ENCODE results near the gene USP47. TPM values are rescaled to one million over a fixed set of nuclear protein-coding genes. Genes with fewer than 3 reads are reported as not detected.
A peak's percentile ranks its signal among the peaks of the same experiment; 100 is the strongest.

USP47 gene
- total RNA-seq, 2 donors from 2014 or later, result 35.3 to 38.9 TPM

DNA sequence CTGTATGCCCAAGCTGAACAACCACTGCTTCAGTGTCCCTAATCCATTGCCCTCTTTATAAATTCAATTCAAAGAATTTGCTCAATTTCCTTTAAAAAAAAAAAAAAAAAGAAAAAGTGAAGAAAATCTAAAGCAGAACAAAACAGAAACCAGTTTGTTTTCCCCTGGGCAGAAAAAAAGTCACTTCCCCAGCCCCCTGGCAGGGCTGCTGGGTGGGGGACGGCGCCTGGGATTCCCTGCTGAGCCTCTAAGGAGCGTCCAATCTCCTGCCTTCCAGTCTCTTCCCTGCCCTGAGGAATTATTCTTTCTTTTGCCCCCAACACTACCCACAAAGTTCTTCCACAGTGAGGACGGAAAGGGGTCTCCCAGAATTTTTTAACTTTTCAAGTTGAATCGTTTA lies 142.8 kb downstream of the USP47 start:
- DNase-seq (no peak), ATAC-seq (no peak)
- intact Hi-C loops (cut with DNase I, micrococcal nuclease), result no loop called here

- DNase-seq (no peak), ATAC-seq (no peak)
- intact Hi-C loops (cut with DNase I, micrococcal nuclease), result no loop called here
Measured at GRCh38 chr11:11985016-11985715, 143.4 kb downstream of the USP47 start.

DNA sequence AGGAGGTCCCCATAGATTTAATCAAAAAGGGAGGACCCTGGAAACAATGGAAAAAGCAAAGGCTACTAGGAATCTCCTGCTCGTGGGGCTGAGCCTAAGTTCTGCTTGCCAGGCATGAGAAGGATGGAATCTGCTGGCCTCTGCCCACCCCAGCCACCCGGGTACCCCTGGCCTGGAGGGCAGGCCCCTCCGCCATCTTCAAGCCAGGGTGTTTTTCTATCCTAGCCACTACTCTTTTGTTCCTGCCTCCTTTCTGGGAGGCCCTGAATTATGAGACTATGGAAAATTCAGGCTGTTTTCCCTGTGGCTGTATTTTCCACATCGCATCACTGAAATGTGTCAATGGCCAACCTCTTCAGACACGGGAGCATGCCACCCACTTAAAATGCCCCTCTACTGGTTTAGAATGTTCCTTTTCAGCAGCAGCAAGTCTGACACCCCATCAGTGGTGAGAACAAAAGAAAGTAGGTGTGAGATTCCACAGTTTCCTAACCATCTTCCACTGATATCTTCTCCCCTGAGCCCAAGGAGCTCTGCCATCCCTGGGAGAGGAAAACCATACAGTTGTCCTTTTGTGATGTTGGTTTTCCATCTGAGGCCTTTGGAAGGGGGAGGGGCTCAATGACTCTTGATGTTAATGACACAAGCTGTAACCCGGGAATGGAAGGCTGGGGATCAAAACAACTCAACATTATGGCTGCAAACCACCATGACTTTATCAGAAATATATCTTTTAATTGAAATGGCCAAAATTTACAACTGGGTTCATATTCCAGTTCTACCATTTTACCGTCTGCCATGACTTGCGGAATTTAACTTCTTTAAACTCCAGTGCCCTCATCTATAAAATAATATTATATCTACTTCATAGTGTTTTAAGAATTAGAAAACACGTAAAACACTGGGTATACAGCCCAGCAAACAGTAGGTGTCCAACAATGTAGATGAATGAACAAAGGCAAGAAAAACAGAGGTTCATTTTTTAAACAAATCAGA lies 144.5 kb downstream of the USP47 start:
- ATAC-seq (no peak), DNase-seq (no peak)
- intact Hi-C loops (cut with DNase I, micrococcal nuclease), result no loop called here

DNA sequence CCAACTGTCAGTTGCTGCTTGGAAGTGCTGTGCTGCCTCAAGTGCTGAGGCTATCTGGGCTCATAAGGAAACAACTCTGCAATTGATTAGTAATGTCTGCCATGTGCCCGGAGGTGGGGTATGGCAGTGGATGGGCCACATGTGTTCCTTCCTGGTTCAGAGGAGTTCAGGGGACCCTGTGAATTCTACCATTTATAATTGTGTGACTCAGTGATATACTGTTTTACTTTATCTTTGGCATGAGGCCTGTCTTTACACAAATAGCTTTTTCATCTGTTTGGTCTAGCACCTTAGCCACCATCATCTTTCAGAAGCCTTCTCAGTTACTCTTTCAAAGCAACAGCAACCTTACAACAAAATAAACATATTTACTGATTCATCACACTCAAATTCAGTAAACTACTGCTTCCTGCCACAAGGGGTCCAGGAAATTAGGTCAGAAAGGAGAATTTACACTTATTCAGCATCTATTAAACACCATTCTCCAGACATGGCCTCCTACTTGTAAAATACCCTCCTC lies 145.8 kb downstream of the USP47 start:
- ATAC-seq, result no peak
- intact Hi-C loops (cut with DNase I, micrococcal nuclease), result no loop called here
- DNase-seq, result no peak

DNA sequence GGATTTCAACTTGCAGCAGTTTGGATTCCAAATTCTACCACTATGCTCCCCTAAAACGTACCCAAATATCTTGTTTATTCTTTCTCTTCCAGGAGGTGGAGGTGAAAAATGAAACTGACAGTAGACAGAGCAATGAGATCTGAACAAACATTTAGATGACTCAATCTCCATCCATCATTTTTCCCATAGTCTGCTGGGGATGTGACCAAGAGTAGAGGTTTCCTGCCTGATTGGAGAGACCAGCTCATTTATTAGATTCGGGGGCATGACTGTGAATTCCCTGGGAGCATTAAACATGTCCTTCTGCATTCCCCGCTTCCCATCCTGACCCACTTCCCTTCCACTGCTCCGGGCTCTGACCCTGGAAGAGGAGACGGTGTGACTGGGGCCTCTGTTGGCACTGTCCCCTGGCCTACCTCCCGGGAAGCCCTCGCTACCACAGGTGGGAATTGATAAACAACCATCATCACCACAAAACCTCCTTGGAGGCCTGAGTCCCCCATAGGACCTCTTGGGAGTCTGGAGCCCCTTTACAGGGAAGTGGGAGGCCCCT lies 146.4 kb downstream of the USP47 start:
- ATAC-seq (no peak), DNase-seq (no peak)
- intact Hi-C loops (cut with DNase I, micrococcal nuclease), result no loop called here

DNA sequence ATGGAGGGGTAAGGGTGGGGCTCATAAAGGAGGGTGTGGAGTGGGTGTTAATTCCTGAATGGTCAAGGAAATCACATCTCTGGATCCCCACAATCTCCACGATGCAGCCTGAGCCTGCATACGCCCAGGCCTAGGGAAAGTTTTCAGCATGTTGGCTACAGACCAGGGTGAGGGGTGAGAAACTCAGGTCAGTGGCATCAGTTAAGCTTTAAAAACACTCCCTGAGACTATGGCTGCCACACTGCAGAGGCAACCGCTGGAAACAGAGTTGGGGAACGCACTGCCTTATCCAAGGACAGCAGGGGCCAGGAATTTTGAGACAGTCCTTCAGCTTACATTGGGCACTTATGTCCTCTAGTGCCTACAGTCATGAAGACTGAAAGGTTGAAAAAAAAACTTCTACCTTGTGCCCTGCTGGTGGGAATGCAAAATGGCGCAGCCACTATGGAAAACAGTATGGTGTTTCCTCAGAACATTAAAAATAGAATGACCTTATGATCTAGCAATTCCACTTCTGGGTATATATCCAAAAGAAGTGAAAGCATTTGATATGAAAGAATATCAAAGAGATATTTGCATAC lies 147.0 kb downstream of the USP47 start:
- ATAC-seq, result no peak
- DNase-seq, result no peak
- intact Hi-C loops (cut with DNase I, micrococcal nuclease), result no loop called here

GRCh38 chr11:11989774-11990744 lies 148.3 kb downstream of the USP47 start:
- DNase-seq, result no peak
- intact Hi-C loops (cut with DNase I, micrococcal nuclease), result no loop called here
- no peak for ATAC-seq

- no peak for DNase-seq
- ATAC-seq, result peak; percentile 75
- intact Hi-C loops (cut with DNase I, micrococcal nuclease), result no loop called here
Measured at GRCh38 chr11:11992257-11993212, 150.8 kb downstream of the USP47 start.

DNA sequence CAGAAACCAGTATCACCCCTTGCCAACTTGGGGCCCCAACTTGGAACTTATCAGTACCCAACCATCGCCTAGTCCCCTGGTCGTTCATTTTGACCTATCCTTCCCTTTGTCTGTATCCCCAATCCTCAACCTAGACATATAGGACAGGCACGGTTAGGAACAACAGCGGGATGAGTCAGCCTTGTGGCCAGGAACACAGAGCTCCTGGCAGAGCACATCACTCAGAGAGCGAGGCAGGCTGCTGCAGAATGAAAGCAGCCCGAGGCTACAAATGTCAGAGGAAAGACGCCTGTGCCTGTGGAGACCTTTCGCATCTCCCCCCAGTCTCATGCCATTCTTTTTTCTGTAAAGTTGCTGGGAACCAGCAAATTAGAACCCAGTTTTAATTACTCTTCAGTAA lies 152.1 kb downstream of the USP47 start:
- DNase-seq (no peak), ATAC-seq (no peak)
- intact Hi-C loops (cut with DNase I, micrococcal nuclease), result no loop called here

- ATAC-seq (no peak), DNase-seq (no peak)
- intact Hi-C loops (cut with DNase I, micrococcal nuclease), result no loop called here
Measured at GRCh38 chr11:11995601-11996000, 153.8 kb downstream of the USP47 start.

GRCh38 chr11:11996321-11997048 lies 154.7 kb downstream of the USP47 start:
- intact Hi-C loops (cut with DNase I, micrococcal nuclease), result no loop called here

DNA sequence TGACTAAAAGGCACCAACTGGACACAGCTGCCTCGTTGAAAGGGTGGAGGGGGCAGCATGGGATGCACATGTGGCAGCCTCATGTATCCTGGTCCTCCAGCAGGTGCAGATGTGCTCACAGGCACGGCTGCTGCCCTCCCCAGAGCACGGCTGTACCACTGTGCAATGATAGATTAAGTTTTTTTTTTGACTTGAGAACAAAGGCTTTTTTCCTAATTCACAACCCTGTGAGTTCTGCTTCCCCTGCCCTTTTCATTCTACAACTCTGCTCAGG lies 155.2 kb downstream of the USP47 start:
- intact Hi-C loops (cut with DNase I, micrococcal nuclease), result no loop called here
- ATAC-seq (no peak), DNase-seq (no peak)

More at GRCh38 chr11:11996321-11997048, 154.7 kb downstream of the USP47 start:
- DNase-seq (no peak), ATAC-seq (no peak)

DNA sequence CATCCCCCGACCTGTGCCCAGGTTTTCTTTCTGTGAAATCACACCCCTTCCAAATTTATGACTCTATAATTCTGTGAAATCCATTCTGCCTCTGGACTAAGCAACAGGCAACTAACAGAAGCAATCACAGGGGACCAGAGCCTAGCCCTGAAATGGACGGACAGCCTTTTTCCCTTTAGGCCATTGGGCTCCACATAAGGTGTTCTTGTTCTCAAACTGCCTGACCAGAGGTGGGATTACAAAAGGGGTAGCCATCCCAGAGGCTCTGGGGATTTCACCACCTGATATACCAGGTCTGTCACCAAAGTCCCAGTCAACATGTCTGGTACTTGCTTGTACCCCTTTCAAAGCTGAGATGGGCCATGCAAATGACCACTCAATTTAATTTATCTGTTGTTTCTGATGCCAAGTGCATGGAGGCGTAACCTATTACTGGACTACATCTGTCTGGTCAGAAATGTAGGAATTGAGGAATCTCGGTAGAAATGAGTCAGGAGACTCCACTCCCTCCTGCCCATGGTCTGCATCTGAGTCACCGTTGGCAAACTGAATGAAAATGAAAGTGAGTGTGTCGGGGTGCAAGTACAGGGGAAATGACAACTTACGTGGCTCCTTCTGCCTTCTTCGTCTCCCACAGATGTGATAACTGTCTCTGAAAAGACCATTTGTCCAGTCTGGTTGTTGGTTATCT lies 156.5 kb downstream of the USP47 start:
- intact Hi-C loops (cut with DNase I, micrococcal nuclease), result no loop called here
- DNase-seq, result no peak
- no peak for ATAC-seq

DNA sequence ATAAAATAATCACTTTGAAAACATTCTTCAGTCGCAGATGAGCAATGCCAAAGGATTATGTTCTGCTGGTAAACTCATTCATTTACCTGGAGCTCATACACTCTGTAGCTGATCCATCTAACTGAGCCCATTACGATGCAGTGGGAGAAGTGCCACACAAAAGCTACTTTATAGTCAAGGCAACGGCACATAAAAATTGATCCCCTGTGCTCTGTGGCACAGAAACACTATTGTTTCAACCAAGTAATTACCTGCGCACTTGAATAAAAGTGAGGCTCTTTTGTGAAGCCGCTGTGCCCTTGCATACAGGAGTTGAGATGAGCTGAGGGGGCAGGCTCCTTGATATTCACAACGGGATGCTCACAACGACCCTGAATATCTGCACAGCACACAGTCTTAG lies 159.4 kb downstream of the USP47 start:
- ATAC-seq (no peak), DNase-seq (no peak)
- intact Hi-C loops (cut with DNase I, micrococcal nuclease), result no loop called here

DNA sequence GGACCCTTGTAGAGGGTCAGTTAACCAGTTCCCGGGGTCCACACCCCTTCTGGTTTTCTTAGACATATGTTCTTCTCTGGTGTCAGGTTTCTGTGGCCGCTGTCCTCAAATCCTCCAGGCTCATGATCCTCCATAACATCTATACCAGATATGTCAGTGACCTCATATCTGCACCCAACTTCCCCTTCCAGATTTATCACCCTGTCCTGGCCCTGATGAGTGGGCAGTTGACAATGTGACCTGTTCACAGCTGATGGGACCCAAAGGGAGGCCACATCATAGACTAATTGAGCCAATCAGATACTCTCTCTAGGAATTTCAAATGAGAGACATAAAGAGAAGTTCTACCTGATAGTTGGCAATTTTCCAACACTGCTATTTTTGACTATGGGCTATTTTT lies 161.6 kb downstream of the USP47 start:
- no peak for DNase-seq
- intact Hi-C loops (cut with DNase I, micrococcal nuclease), result no loop called here
- ATAC-seq, result no peak

DNA sequence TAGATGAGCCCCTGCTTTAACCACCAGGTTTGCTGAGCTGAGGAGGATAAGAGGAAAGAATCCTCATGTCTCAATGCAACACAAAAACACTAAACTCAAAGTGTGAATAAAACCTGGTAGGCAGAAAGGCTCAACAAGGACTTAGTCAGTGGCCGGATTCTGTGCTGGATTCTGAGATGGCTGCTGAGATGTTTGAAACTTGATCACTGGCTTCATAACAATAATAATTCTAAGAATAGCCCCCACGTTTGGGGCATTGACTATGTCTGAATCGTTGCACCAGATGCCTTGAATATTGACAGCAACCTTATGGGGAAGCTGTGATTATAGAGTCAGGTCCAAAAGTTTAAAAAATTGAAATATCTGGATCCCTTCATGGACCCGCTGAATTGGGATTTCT lies 162.0 kb downstream of the USP47 start:
- intact Hi-C loops (cut with DNase I, micrococcal nuclease), result no loop called here
- ATAC-seq (no peak), DNase-seq (no peak)

Measured in left colon (tissue), 2 donors.